ENCODE measurements around the gene TACC2. TPM values are rescaled to one million over a fixed set of nuclear protein-coding genes. Genes with fewer than 3 reads are reported as not detected.
"Not testable (repeated sequence)": the region's sequence is repeated elsewhere in the genome, so short reads cannot be mapped to it uniquely, and the experiment has no call there.

Gene TACC2
- total RNA-seq, 1 donor from 2014 or later: 32.2 TPM

DNA sequence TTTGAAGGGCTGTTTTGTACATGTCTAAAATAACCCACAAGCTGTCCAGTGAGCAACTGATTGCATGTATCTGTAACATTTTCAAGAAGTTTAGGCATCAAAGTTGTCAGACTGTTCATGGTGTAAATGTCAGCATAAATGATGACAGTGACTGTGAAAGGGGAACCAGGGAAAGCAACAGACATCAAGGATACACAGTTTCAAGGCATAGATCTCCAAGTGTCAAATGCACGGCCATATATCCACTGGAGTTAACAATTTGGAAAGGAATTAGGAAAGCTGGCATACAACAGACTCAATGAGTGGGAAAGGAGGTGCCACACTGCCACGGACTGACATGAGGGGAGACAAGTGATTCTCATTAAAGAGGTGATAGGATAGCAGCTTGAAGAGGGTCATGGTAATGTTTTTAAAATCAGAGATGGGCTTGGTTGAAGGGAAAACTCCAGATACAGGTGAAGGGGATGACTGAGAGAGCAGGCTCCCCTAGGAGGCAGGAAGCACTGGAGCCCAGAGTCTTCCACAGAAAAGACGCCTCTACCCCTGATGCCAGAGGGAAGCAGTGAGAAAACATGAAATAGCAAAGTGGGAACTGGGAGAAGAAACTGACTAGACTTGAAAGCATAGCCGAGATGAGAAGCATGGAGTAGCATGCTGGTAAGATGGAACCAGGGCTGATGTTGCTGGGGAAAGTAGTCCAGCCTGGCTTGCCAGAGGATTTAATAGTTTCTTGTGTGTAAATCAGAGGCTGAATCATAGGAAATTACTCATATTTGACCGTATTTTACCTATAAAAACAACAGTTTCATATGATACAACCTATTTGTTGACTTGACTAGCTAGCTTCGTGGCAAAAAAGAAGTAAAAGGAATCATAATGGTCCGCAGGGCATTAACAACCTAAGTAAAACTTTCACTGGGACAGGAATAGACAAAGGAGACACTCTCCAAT lies 32.6 kb upstream of the TACC2 start:
- DNase-seq (ENCODE audit: low spot score): no peak
- Mint-ChIP-seq H3K4me1 (ENCODE audit: unreplicated experiment) (no peaks in the 10 kb centered on the region), H3K27ac (ENCODE audit: unreplicated experiment) (no peak overlapping the region), H3K27me3 (ENCODE audit: unreplicated experiment) (no peaks in the 10 kb centered on the region), H3K9me3 (ENCODE audit: unreplicated experiment) (no peaks in the 10 kb centered on the region), H3K36me3 (ENCODE audit: low read depth, unreplicated experiment) (peaks cover 21% of the 10 kb centered on the region), H3K4me3 (ENCODE audit: unreplicated experiment) (no peak overlapping the region)
- TF ChIP-seq, protein P1, sequence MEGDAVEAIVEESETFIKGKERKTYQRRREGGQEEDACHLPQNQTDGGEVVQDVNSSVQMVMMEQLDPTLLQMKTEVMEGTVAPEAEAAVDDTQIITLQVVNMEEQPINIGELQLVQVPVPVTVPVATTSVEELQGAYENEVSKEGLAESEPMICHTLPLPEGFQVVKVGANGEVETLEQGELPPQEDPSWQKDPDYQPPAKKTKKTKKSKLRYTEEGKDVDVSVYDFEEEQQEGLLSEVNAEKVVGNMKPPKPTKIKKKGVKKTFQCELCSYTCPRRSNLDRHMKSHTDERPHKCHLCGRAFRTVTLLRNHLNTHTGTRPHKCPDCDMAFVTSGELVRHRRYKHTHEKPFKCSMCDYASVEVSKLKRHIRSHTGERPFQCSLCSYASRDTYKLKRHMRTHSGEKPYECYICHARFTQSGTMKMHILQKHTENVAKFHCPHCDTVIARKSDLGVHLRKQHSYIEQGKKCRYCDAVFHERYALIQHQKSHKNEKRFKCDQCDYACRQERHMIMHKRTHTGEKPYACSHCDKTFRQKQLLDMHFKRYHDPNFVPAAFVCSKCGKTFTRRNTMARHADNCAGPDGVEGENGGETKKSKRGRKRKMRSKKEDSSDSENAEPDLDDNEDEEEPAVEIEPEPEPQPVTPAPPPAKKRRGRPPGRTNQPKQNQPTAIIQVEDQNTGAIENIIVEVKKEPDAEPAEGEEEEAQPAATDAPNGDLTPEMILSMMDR (IDR thresholded peaks at IDR 0.05; ENCODE audit: unreplicated experiment): no peak

DNA sequence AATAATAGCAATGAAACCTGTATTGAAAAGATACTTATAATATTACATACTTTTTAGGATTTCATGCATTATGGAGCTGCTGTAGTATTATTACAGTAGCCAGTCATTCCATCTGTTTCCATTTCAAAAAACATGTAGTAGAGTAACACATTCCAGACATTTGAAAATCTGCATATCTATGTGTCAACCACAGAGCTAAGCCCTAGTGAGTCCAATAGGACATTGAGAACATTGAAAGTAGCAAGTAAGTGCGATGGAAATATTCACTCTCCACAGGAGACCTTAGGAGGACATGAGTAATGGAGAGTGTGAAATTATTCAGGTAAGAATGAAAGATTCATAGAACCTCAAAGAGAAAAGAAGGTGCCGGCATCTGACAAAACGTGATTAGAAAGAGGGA lies 29.3 kb upstream of the TACC2 start:
- Mint-ChIP-seq H3K9me3 (ENCODE audit: unreplicated experiment) (no peaks in the 10 kb centered on the region), H3K4me3 (ENCODE audit: unreplicated experiment) (no peak overlapping the region), H3K4me1 (ENCODE audit: unreplicated experiment) (no peaks in the 10 kb centered on the region), H3K27me3 (ENCODE audit: unreplicated experiment) (no peaks in the 10 kb centered on the region), H3K36me3 (ENCODE audit: low read depth, unreplicated experiment) (peaks cover 17% of the 10 kb centered on the region), H3K27ac (ENCODE audit: unreplicated experiment) (no peak overlapping the region)
- DNase-seq (ENCODE audit: low spot score): no peak
- TF ChIP-seq, protein P1 (IDR thresholded peaks at IDR 0.05; ENCODE audit: unreplicated experiment): no peak

DNA sequence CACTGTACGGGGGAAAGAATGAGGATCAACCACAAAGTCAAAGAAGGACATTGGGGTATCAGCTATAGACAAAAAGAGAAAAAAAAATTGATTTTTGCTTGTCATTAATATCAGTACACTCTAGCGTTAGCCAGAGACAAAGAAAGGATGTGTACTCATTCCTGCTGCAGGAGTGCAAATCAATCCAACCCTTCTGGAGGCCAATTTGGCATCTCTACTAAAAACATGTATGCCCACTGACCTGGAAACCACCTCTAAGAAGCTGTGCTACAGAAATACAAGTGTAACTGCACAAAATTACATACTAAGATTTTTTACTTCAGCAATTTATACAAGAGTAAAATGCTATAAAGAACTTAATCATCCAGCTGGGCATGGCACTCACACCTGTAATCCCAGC lies 27.5 kb upstream of the TACC2 start:
- Mint-ChIP-seq H3K27me3 (ENCODE audit: unreplicated experiment) (no peaks in the 10 kb centered on the region), H3K4me3 (ENCODE audit: unreplicated experiment) (no peak overlapping the region), H3K27ac (ENCODE audit: unreplicated experiment) (no peak overlapping the region), H3K4me1 (ENCODE audit: unreplicated experiment) (no peaks in the 10 kb centered on the region), H3K9me3 (ENCODE audit: unreplicated experiment) (no peaks in the 10 kb centered on the region), H3K36me3 (ENCODE audit: low read depth, unreplicated experiment) (peaks cover 17% of the 10 kb centered on the region)
- TF ChIP-seq, protein P1 (IDR thresholded peaks at IDR 0.05; ENCODE audit: unreplicated experiment): no peak
- no peak for DNase-seq (ENCODE audit: low spot score)

DNA sequence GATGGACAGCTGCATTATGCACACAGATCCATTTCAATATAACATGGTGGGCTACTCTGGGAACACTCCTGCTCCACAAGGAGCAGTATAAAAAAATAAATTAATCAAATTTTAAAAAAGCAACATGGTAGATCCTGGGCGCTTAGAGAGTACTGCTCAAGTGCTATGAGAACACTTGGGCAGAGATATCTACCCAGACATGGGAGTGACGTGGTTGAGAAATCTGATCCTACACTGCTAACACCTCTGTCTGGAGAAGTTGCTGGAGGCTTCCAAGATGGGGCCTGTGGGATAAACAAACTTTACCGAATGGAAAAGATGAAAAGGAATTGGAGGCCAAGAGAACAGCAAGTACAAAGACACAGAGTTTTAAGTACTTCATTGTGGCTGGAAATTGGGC lies 23.0 kb upstream of the TACC2 start:
- Mint-ChIP-seq H3K9me3 (ENCODE audit: unreplicated experiment) (no peaks in the 10 kb centered on the region), H3K36me3 (ENCODE audit: low read depth, unreplicated experiment) (peaks cover 24% of the 10 kb centered on the region), H3K27me3 (ENCODE audit: unreplicated experiment) (no peaks in the 10 kb centered on the region), H3K4me3 (ENCODE audit: unreplicated experiment) (peak overlapping the region; percentile 38), H3K27ac (ENCODE audit: unreplicated experiment) (no peak overlapping the region), H3K4me1 (ENCODE audit: unreplicated experiment) (no peaks in the 10 kb centered on the region)
- no peak for DNase-seq (ENCODE audit: low spot score)
- TF ChIP-seq, protein P1 (IDR thresholded peaks at IDR 0.05; ENCODE audit: unreplicated experiment): no peak

DNA sequence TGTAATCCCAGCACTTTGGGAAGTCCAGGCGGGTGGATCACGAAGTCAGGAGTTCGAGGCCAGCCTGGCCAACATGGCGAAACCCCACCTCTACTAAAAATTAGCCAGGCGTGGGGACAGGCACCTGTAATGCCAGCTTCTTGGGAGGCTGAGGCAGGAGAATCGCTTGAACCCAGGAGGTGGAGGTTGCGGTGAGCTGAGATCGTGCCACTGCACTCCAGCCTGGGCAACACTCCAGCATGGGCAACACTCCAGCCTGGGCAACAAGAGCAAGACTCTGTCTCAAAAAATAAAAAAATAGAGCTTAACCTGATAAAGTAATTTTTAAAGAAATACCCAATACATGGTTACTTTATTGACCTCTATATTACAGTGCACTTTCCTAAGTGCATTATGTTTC lies 19.9 kb upstream of the TACC2 start:
- H3K9me3 Mint-ChIP-seq (ENCODE audit: unreplicated experiment); H3K27me3 Mint-ChIP-seq (ENCODE audit: unreplicated experiment); DNase-seq (ENCODE audit: low spot score); H3K27ac Mint-ChIP-seq (ENCODE audit: unreplicated experiment); H3K4me3 Mint-ChIP-seq (ENCODE audit: unreplicated experiment): not testable (repeated sequence)
- peaks cover 30% of the 10 kb centered on the region for H3K36me3 Mint-ChIP-seq (ENCODE audit: low read depth, unreplicated experiment)
- peaks cover 14% of the 10 kb centered on the region for H3K4me1 Mint-ChIP-seq (ENCODE audit: unreplicated experiment)
